GM18873 (cell line): ENCODE results near the gene CCNJ.
"Not testable (repeated sequence)": the region's sequence is repeated elsewhere in the genome, so short reads cannot be mapped to it uniquely, and the experiment has no call there.

ENCODE experiments used
- ATAC-seq: cut with Tn5 transposase; IDR thresholded peaks from one replicate; pipeline ENCODE4 v1.9.1; 2021; ENCODE audit warnings: mild to moderate bottlenecking, moderate library complexity, moderate number of reproducible peaks; ENCODE audit not compliant: unreplicated experiment, low FRiP score

CCNJ gene, protein sequence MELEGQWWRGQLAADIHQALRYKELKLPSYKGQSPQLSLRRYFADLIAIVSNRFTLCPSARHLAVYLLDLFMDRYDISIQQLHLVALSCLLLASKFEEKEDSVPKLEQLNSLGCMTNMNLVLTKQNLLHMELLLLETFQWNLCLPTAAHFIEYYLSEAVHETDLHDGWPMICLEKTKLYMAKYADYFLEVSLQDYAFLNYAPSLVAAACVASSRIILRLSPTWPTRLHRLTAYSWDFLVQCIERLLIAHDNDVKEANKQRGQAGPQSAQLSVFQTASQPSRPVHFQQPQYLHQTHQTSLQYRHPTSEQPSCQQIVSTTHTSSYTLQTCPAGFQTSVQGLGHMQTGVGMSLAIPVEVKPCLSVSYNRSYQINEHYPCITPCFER

DNA sequence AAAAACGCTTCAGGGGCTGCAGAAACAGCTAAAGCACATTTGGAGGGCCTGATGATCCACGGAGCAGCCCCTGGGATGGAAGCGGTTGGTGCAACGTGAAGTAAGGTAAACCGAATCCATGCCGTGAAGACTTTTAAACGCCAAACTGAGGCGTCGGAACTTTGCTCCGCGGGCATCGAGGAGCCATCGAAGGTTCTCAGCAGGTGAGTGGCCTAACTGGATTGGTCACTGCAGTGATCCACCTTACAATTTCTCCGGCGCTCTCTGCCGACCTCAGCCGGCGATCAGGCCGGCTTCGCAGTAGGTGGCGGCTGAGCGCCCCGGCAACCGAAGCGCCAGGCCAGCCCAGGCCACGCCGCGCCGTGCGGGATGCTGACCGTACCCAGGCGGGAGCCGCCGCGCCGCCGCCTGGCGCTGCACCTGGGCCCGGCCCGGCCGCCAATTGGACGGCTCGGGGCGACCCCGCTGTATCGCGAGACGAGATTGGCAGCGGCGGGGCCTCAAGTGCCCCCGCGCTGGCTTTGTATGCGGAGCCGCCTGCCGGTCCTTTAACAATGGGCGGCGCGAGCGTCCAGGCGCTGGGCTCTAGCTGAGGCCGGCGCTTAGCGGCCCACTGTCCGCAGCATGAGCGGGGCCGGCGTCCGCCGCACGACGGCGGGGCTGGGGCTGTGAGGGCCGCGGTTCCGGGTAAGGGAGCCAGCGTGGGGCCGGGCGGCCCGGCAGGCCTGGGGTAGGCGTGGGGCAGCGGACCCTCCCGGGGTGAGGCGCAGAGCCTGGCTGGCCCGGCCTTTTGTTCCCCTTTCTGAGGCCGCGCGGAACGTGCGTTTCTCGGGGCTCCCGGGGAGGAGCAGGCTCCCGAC is at the start of gene CCNJ:
TSS of gene CCNJ (plus strand) at position 551 of the 860 bp plus-strand sequence. CDS start 811 bp downstream, outside the sequence.
- peak; percentile 54 for ATAC-seq

DNA sequence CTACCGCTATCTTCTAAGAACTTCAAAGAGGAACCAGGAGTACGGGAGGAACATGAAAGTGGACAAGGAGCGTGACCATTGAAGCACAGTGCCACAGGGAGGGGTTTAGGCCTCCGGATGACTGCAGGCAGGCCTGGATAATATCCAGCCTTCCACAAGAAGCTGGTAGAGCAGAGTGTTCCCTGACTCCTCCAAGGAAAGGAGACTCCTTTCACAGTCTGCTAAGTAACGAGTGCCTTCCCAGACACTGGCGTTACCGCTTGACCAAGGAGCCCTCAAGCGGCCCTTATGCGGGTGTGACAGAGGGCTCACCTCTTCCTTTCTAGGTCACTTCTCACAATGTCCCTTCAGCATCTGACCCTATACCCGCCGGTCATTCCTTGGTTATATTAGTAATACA is 49.0 kb upstream of the CCNJ start:
- not testable (repeated sequence) for ATAC-seq

DNA sequence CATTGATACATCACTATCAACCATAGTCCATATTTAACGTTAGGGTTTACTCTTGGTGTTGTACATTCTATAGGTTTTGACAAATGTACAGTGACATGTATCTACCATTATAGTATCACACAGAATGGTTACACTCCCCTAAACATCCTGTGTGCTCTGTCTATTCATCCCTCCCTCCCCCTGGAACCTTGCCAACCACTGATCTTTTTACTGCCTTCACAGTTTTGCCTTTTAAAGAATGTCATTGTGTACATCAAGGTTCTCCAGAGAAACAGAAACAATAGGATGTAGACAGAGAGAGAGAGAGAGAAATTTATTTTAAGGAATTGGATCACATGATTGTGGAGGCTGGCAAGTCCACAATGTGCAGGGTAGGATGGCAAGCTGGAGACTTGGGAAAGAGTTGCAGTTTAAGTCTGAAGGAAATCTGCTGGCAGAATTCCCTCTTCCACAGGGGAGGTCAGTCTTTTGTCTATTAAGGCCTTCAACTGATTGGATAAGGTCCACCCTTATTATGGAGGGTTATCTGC is 45.1 kb upstream of the CCNJ start:
- no peak for ATAC-seq

DNA sequence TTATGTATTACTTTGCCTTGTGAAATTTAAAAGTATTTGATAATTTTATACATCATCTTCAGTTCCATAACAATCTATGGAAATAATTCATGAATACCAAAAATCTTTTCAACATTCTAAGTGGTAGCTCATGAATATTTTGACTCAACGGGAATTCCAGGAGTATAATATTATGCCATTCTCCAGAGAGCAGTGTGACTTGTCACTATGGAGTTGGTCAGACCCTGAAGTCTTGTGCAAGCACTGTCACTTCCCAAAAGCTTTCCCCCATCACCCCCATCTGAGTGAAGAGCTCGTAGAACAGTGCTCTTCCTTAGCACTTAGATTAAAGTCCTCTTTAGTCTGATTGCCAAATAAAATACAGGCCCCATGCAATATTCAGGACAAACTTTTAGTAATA is 29.4 kb upstream of the CCNJ start:
- ATAC-seq: no peak

DNA sequence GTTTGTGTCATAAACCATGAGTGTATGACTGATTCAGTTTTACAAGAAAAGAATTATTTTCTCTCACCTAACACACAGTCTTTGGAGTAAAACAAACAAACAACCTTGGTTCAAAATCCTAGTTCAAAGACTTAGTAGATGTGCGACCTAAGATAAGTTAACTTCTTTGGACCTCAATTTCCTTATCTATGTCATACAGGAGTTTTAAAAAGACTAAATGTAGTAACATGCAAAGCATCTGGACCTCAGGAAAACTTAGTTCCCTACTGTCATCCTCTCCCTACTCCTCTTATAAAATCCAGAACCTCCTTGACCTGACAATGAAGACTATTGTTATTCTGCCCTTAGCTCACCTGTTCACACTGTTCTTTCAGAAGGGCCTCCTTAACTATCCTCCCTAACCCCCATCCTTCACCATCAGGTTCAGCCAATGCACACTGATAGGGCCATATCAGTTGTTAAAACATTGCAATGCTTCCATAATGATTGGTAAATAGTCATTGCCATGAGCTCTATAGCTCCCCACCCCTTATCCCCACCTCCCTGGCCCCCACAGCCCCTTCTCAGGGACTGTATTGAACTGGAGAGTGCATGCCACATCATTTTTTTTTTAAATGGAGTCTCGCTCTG is 28.8 kb upstream of the CCNJ start:
- ATAC-seq: no peak

DNA sequence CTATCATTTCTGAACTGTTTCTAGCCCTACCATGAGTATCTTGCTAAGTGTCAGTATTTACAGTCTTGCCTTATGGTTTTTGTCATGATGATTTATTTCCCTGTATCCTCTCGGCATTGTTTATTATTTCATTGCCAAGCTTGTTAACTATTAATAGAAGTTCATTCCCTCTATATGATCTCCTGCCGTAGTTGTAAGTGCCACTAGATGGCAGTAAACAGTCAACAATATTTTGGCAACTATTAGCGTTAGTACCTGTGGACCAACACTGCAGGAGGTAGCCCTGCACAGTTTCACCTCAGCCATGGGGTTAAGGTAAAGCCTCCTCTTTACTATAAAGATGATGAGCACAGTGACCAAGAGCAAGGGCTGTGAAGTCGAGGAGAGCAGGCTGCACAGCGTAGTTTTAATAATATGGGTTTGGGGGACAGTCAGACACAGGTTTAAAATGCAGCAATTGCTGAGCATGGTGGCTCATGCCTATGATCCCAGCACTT is 26.1 kb upstream of the CCNJ start:
- ATAC-seq: peak; percentile 53

DNA sequence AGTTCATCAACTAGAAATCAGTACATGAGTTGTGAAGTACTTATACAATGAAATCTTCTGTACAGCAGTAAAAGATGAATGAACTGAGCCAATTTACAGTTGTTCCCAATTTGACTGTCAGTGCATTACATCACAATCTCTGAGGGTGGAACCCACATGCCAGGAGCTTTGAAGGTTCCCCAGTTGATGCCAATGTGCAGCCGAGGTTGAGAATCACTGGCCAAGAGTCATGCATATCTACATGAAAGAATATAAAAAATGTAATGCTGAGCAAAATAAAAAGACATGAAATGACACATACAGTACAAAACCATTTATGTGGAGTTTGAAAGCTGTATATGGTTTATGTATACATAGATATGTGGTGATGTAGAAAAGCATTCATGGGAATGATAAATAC is 22.1 kb upstream of the CCNJ start:
- no peak for ATAC-seq

DNA sequence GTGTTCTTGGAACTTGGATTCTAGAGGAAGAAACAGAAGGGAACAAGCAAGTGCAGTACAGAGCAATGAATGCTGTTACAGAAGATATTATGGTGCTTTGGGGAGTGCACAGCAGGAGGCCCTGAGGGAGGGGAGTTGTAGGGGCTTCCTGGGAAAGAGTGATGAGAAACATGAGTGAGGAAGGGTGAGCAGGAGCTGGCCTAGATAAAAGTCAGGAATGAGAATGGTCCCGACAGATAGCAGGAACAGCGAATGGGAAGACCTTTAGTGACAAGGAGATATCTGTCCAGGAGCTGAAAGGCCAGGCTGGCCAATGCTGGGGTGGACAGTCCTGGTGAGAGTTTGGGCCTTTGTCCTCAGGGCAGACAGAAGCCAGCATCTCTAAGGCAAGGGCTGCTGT is 20.6 kb upstream of the CCNJ start:
- ATAC-seq: no peak

DNA sequence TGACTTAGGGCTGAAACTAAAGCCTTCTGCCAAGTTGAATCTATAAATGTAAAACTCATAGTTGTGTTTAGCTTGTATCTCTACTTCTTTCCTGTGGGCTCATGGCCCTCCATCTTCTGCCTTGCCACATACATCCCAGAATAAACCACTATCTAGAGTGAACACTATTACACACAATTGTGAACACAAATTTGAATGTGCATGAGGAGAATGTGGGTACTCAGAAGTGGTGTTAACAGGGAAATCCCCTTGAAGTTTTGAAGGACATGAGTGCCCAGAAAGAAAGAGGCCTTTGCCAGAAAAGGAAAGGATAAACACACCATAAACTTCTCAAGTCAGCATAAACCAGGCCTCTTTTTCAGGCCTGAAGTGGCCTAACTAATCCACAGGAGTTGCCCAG is 20.2 kb upstream of the CCNJ start:
- no peak for ATAC-seq

DNA sequence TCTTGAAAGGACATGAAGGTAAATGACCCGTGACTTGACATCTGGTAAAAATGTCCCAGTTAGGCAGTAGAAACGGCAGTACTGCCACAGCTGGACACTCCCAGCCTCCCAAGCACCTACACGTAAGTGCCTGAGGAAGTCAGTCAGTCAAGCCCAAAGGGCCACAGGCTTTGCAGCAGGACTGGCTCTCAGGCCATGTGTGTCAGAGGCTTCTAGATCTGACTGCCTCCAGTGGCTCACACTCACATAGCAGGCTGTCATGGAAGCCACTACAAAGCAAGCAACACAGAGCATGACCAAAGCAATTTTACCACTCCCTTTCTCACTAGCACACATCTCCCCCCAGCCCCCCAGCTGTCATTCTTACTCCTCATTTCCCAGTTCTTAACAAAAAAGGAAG is 17.8 kb upstream of the CCNJ start:
- ATAC-seq: no peak

DNA sequence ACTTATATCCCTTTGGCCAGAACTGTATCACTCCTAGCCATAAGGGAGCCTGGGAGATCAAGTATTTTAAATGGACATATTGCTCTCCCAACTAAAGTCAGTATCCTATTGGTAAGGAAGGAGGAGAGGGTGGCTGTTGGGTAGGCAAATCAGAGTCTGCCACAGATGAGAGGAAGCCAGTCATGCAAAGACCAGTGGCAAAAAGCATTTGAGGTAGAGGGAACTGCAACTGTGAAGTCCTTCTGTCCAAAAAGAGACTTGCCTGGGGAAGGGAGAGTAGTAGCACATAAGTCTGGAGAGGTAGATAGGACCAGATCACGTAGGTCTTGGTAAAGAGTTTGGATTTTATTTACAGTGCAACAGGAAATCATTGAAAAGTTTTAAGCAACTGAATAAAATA is 8.8 kb upstream of the CCNJ start:
- ATAC-seq: no peak

DNA sequence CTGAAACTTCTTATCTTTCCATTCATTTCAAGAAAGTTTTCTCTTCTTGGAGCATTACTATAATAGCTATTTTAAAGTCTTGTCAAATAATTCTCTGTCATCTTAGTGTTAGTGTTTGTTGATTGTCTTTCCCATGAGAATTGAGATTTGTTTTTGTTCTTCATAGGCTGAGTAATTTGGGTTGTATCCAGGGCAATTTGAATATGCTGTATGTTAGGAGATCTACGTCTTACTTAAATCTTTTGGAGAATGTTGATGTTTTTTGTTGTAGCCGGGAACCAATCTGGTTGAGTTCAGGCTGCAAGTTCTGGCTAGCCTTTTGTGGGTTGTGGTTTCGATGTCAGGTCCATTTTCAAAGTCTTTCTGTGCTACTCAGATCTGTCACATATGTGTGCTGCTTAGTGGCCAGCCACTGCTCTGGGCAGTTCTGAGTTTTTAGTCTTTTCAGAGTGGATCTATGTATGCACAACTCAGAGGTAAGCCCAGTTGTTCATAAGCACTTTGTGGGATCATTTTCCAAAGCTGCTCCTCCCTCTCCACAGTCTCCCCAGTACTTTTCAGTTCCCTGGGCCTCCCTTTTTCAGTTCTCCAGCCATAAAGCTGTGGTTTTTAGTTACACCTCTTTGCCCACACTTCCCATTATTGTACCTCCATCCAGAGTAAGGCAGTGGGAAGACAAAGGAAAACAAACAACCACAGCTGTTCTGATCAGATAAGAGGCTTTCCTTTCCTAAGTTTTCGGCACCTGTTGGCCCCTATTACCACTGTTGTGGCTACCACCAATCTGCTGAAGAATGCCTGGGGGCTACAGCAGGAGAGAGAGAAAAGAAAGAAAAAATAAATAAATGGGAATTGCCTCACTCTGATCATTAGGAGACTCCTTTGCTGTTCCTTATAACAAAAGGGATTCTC is 4.7 kb upstream of the CCNJ start:
- no peak for ATAC-seq

DNA sequence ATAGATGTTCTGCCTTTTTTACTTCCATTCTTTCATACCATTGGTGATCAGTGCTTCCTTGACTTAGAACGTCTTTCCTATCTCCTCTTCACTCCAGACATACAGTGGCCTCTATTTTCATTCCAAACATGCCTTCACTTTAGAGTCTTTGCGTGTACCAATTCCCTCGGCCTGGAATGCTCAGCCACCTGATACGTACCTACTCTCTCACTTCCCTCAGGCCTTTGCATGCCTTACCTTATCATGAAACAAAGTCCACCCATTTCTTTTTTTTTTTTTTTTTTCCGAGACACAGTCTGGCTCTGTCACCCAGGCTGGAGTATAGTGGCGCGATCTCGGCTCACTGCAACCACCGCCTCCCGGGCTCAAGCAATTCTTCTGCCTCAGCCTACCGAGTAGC is 2.2 kb upstream of the CCNJ start:
- no peak for ATAC-seq

DNA sequence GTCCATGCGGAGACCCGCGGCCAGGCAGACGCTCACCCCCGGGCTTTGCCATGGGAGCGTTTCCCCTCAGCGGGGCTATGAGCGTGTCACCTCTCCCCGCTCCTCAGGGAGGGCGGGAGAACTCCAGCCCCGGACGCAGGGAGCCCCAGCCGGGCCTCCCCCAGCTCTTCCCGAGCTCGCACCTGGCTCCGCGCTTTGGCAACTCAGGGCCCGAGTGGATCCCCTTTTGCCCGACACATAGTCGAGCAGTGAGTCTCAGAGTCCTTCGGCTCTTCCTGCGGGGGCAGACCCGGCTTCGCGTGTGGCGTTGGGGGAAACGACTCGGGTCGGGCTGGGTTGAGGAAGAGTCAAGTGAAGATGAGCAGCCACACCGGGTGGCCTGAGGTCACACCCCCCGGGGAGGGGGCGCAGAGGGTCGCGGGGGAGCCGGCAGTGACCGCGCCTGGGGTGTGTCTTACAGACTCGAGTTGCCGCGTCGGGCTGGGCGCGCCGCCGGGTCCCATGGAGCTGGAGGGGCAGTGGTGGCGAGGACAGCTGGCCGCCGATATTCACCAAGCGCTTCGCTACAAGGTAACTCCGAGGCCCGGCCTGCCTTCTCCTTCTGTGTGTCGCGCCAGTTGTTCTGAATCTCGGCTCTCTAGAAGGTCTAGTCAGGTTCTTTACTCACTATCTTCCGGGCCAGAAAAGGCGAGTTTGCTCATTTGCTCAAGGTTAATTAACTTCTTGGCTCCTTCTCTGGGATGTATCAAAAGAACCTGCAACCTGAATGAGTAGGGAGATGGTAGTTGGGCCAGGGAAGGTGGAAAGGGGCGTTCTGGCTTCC is 721 bp downstream of the CCNJ start:
- peak; percentile 25 for ATAC-seq

DNA sequence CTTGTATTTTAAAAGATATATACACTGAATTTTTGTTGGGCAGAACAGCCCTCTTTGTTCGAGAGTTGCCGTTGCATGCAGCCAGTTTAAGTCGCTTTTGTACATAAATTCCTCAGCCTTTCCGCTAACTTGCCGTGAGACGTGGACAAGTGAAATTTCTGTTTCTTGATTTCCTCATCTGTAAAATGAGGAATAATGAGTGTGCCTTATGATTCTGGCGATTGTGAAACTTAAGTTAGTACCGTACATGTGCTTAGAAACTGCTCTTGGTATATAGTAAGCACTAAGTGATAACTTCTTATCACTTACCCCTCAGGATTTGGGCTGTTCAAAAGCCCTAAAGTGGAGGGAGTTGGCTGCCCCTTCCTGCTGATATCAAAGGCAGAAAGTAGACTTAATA is 1.4 kb downstream of the CCNJ start:
- ATAC-seq: no peak

DNA sequence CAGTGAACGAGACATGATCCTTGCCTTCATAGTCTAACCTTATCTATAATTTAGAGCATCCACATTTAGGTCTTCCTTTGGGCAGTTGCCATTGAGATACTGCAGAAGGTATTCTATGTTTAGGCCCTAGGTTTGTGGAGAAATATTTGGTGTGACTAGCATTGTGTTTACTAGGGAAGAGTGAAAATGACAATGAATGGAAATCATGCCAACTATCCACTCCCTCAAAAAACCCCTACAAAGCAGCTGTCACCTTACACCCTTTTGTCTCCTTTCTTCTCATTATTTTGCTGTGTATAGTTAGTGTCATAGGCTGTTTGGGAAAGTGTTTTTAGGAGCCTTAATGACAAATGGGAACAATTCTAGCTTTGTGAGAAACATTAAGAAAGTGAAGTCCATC is 3.2 kb downstream of the CCNJ start:
- no peak for ATAC-seq

DNA sequence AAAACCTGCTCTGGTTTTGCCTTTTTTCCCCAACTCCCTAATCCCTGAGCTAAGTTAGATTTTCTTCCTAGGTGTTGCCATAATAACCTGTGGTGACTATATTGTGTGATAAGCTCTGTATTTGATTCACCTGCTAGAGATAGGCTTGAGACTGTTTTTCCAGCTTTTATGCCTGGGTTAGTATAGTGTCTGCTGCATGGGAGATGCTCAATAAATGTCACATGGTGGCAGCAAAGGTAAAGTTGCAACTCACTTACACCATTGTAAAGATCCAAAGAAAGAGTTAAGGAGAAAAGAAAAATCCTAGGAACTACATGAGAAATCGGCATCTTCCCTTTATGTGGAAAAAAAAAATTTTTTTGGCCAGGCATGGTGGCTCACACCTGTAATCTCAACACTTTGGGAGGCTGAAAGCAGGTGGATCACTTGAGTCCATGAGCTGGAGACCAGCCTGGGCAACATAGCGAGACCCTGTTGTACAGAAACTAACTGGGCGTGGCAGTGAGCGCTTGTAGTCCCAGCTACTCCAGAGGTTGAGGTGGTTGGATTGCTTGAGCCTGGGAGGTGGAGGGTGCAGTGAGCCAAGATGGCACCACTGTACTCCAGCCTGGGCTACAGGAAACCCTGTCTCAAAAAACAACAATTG is 3.7 kb downstream of the CCNJ start:
- no peak for ATAC-seq

DNA sequence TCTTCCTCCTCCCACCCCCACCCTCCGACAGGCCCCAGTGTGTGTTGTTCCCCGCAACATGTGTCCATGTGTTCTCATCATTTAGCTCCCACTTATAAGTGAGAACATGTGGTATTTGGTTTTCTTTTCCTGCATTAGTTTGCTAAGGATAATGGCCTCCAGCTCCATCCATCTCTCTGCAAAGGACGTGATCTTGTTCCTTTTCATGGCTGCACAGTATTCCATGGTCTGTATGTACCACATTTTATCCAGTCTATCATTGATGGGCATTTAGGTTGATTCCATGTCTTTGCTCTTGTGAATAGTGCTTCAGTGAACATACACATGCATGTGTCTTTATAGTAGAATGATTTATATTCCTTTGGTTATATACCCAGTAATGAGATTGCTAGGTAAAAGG is 4.5 kb downstream of the CCNJ start:
- ATAC-seq: not testable (repeated sequence)
